HEK293 (cell line): ENCODE results near the gene HACD3.
"Not testable (repeated sequence)": the region's sequence is repeated elsewhere in the genome, so short reads cannot be mapped to it uniquely, and the experiment has no call there.

Experiments used
- CTCF ChIA-PET: fragments of 350-600 bp; formaldehyde crosslinking; extraction: SDS; loops from one replicate; lab custom pipeline; 2021; ENCODE audit warnings: antibody characterized with exemption; lab: Yijun Ruan, JAX
- POLR2A ChIA-PET: fragments of 300-600 bp; formaldehyde crosslinking; extraction: SDS; loops from one replicate; lab custom pipeline; 2020; ENCODE audit warnings: antibody characterized with exemption, inconsistent platforms; lab: Yijun Ruan, JAX
- H3K27ac ChIP-seq: fragments of 200-500 bp; sonication (Bioruptor generic); 2 replicates; pipeline ENCODE4 v1.5.1; 2014; ENCODE audit warnings: low read depth, low read length, control low read depth, inconsistent platforms; ENCODE audit errors: extremely low read depth
- H3K36me3 ChIP-seq, 2 experiments: fragments of 200-500 bp in 1 of 2; sonication (Bioruptor generic) in 1 of 2; 1 replicate in 1 of 2; 2 replicates in 1 of 2; pipeline ENCODE4 v1.5.1; 2014 to 2017; ENCODE audit warnings: inconsistent platforms in 2 of 2, low read length in 2 of 2; ENCODE audit not compliant: control insufficient read depth in 2 of 2, insufficient read depth in 1 of 2
- H3K4me1 ChIP-seq: fragments of 200-500 bp; sonication (Bioruptor generic); 2 replicates; pipeline ENCODE4 v1.5.1; 2014; ENCODE audit warnings: mild to moderate bottlenecking, low read length, inconsistent platforms; ENCODE audit not compliant: control insufficient read depth, insufficient read depth
- H3K4me3 ChIP-seq: 2 replicates; pipeline ENCODE4 v1.5.1; 2011; ENCODE audit warnings: low read depth, mild to moderate bottlenecking, control low read depth, low read length, moderate library complexity
- H3K9me3 ChIP-seq: fragments of 200-500 bp; sonication (Bioruptor generic); 2 replicates; pipeline ENCODE4 v1.5.1; 2014; ENCODE audit warnings: low read depth, low read length, inconsistent platforms; ENCODE audit not compliant: control insufficient read depth, insufficient read depth
- PRDM1 ChIP-seq: fragments of 450-650 bp; formaldehyde crosslinking; IDR thresholded peaks from 2 replicates; pipeline ENCODE4; 2016; ENCODE audit warnings: missing biosample characterization, missing genetic modification characterization
- REST ChIP-seq: fragments of 450-650 bp; formaldehyde crosslinking; IDR thresholded peaks from 2 replicates; pipeline ENCODE4 v1.5.1; 2016; ENCODE audit warnings: missing biosample characterization, missing genetic modification characterization
- SCRT1 ChIP-seq: fragments of 450-650 bp; formaldehyde crosslinking; IDR thresholded peaks from 2 replicates; pipeline ENCODE4 v1.5.1; 2016; ENCODE audit warnings: missing biosample characterization, missing genetic modification characterization, borderline replicate concordance
- SCRT2 ChIP-seq: fragments of 450-650 bp; formaldehyde crosslinking; IDR thresholded peaks from 2 replicates; pipeline ENCODE4 v1.5.1; 2016; ENCODE audit warnings: missing biosample characterization, missing genetic modification characterization
- TRIM28 ChIP-seq: IDR thresholded peaks from 2 replicates; pipeline ENCODE4 v1.6.1; 2011; ENCODE audit warnings: low read length, control low read depth, borderline replicate concordance
- ZBTB10 ChIP-seq: fragments of 450-650 bp; formaldehyde crosslinking; IDR thresholded peaks from 2 replicates; pipeline ENCODE4 v1.5.1; 2016; ENCODE audit warnings: missing biosample characterization, missing genetic modification characterization
- ZBTB48 ChIP-seq: fragments of 450-650 bp; formaldehyde crosslinking; IDR thresholded peaks from 2 replicates; pipeline ENCODE4 v1.5.1; 2016; ENCODE audit warnings: missing biosample characterization, missing genetic modification characterization
- ZBTB6 ChIP-seq: fragments of 450-650 bp; formaldehyde crosslinking; IDR thresholded peaks from 2 replicates; pipeline ENCODE4 v1.5.1; 2017; ENCODE audit warnings: missing biosample characterization, missing genetic modification characterization
- ZNF157 ChIP-seq: fragments of 450-650 bp; formaldehyde crosslinking; IDR thresholded peaks from 2 replicates; pipeline ENCODE4 v1.5.1; 2016; ENCODE audit warnings: missing biosample characterization, missing genetic modification characterization
- ZNF239 ChIP-seq: fragments of 450-650 bp; formaldehyde crosslinking; IDR thresholded peaks from 2 replicates; pipeline ENCODE4 v1.5.1; 2016; ENCODE audit warnings: missing biosample characterization, missing genetic modification characterization
- ZNF248 ChIP-seq: fragments of 450-650 bp; formaldehyde crosslinking; IDR thresholded peaks from 2 replicates; pipeline ENCODE4 v1.5.1; 2017; ENCODE audit warnings: missing biosample characterization, missing genetic modification characterization
- ZNF324 ChIP-seq: fragments of 450-650 bp; formaldehyde crosslinking; IDR thresholded peaks from 2 replicates; pipeline ENCODE4 v1.5.1; 2016; ENCODE audit warnings: missing biosample characterization, missing genetic modification characterization
- ZNF362 ChIP-seq: fragments of 450-650 bp; formaldehyde crosslinking; IDR thresholded peaks from 2 replicates; pipeline ENCODE4 v1.5.1; 2016; ENCODE audit warnings: missing biosample characterization, missing genetic modification characterization
- ZNF394 ChIP-seq: fragments of 450-650 bp; formaldehyde crosslinking; IDR thresholded peaks from 2 replicates; pipeline ENCODE4 v1.5.1; 2016; ENCODE audit warnings: missing biosample characterization, missing genetic modification characterization, mild to moderate bottlenecking, moderate library complexity, borderline replicate concordance
- ZNF488 ChIP-seq: fragments of 450-650 bp; formaldehyde crosslinking; IDR thresholded peaks from 2 replicates; pipeline ENCODE4 v1.5.1; 2016; ENCODE audit warnings: missing biosample characterization, missing genetic modification characterization
- ZNF645 ChIP-seq: fragments of 450-650 bp; formaldehyde crosslinking; IDR thresholded peaks from 2 replicates; pipeline ENCODE4; 2016; ENCODE audit warnings: missing biosample characterization, missing genetic modification characterization
- ZNF664 ChIP-seq: fragments of 450-650 bp; formaldehyde crosslinking; IDR thresholded peaks from 2 replicates; pipeline ENCODE4 v1.5.1; 2016; ENCODE audit warnings: missing biosample characterization, missing genetic modification characterization
- ZSCAN18 ChIP-seq: fragments of 450-650 bp; formaldehyde crosslinking; IDR thresholded peaks from 2 replicates; pipeline ENCODE4 v1.5.1; 2016; ENCODE audit warnings: missing biosample characterization, missing genetic modification characterization

HACD3 gene

GRCh38 chr15:65547841-65548240 is 17.6 kb downstream of the HACD3 start:
- H3K4me3 ChIP-seq: no peak overlapping the region
- CTCF ChIA-PET: no interaction called here
- H3K9me3 ChIP-seq: no peaks in the 10 kb centered on the region
- peaks cover 9 to 12% of the 10 kb centered on the region in 2 experiments; a peak in 2 of 3 replicates for H3K36me3 ChIP-seq
- peaks cover 16% of the 10 kb centered on the region; the same call in 1 of the 2 replicates for H3K4me1 ChIP-seq
- TF ChIP-seq SCRT1 (tag by site-specific recombination): peak; percentile 88
- TF ChIP-seq ZNF239: no peak
- TF ChIP-seq SCRT2 (tag by site-specific recombination): peak; percentile 78
- H3K27ac ChIP-seq: no peak overlapping the region
- POLR2A ChIA-PET: no interaction called here

GRCh38 chr15:65549288-65549687 is 19.0 kb downstream of the HACD3 start:
- Histone ChIP-seq H3K4me1 (peaks cover 12% of the 10 kb centered on the region; the same call in 1 of the 2 replicates), H3K36me3 (peaks cover 5 to 23% of the 10 kb centered on the region in 2 experiments; a peak in 2 of 3 replicates)
- ChIA-PET POLR2A (interaction anchor here (0.8 to 1.0 kb wide), 3 partner anchors 15 to 365 kb away, joined by 4 to 9 read pairs (median 6); partner anchors contain the start of gene HACD3), CTCF (interaction anchor here (1.0 to 1.6 kb wide), 3 partner anchors 9 to 89 kb away, joined by 3 to 5 read pairs (median 3); no protein-coding TSS in a partner anchor)
- not testable (repeated sequence) for H3K9me3 ChIP-seq, H3K4me3 ChIP-seq, H3K27ac ChIP-seq
- TF ChIP-seq ZNF362 (tag by site-specific recombination): 0 out of 2 replicates have a peak, but pooled peaks have one; percentile 18

GRCh38 chr15:65550681-65551098 is 20.4 kb downstream of the HACD3 start:
- no peak overlapping the region for H3K27ac ChIP-seq
- ChIA-PET CTCF (interaction anchor here (1.1 kb wide), 1 partner anchor 141 kb away, joined by 3 read pairs; no protein-coding TSS in a partner anchor), POLR2A (interaction anchor here (1.2 kb wide), 1 partner anchor 34 kb away, joined by 3 read pairs; the partner anchor contains the start of gene DPP8)
- TF ChIP-seq ZBTB48 (tag by site-specific recombination): no peak
- no peak for TF ChIP-seq REST (tag by site-specific recombination)
- no peak for TF ChIP-seq ZSCAN18 (tag by site-specific recombination)
- TF ChIP-seq ZBTB6 (tag by site-specific recombination): no peak
- no peak for TF ChIP-seq ZNF488 (tag by site-specific recombination)
- no peak for TF ChIP-seq ZNF394 (tag by site-specific recombination)
- no peak for TF ChIP-seq ZNF645 (tag by site-specific recombination)
- no peak for TF ChIP-seq SCRT1 (tag by site-specific recombination)
- TF ChIP-seq TRIM28: no peak
- no peak for TF ChIP-seq ZNF664 (tag by site-specific recombination)
- no peak for TF ChIP-seq ZNF157 (tag by site-specific recombination)
- peak; percentile 41; the same call in 1 of the 2 replicates for TF ChIP-seq PRDM1 (tag by site-specific recombination)
- TF ChIP-seq ZNF248: no peak
- no peak for TF ChIP-seq ZNF324 (tag by site-specific recombination)
- no peak for TF ChIP-seq ZBTB10 (tag by site-specific recombination)

More at GRCh38 chr15:65550681-65551098, 20.4 kb downstream of the HACD3 start:
- H3K4me1 ChIP-seq: peaks cover 12% of the 10 kb centered on the region; the same call in 1 of the 2 replicates
- H3K4me3 ChIP-seq: no peak overlapping the region
- peaks cover 12 to 36% of the 10 kb centered on the region in 2 experiments for H3K36me3 ChIP-seq
- H3K9me3 ChIP-seq: no peaks in the 10 kb centered on the region
